ENCODE measurements around the gene GPC6. TPM values are rescaled to one million over a fixed set of nuclear protein-coding genes. Genes with fewer than 3 reads are reported as not detected.

GPC6 gene
- polyA plus RNA-seq, 1 donor = 26.7 TPM

GRCh38 chr13:93244141-93244917 is 17.7 kb downstream of the GPC6 start:
- DNase-seq = no peak

GRCh38 chr13:93244918-93245280 is 18.3 kb downstream of the GPC6 start:
- 100% methylated on average over 1 of the region's 1 CpG for WGBS (ENCODE audit: insufficient coverage, low lambda C conversion rate)
- H3K4me1 ChIP-seq (ENCODE audit: control insufficient read depth, insufficient read depth, low read length) = no peaks in the 10 kb centered on the region
- H3K9me3 ChIP-seq (ENCODE audit: control insufficient read depth, low read depth, low read length) = no peaks in the 10 kb centered on the region
- no peak for DNase-seq
- H3K36me3 ChIP-seq (ENCODE audit: control insufficient read depth, insufficient read depth, low read length) = no peaks in the 10 kb centered on the region
- H3K27ac ChIP-seq (ENCODE audit: low read length) = no peak overlapping the region
- no peaks in the 10 kb centered on the region for H3K27me3 ChIP-seq (ENCODE audit: control insufficient read depth, insufficient read depth, low read length)
- no peak overlapping the region for H3K4me3 ChIP-seq (ENCODE audit: low read length)

More at GRCh38 chr13:93244141-93244917, 17.7 kb downstream of the GPC6 start:
- Histone ChIP-seq H3K36me3 (ENCODE audit: control insufficient read depth, insufficient read depth, low read length) (no peaks in the 10 kb centered on the region), H3K27me3 (ENCODE audit: control insufficient read depth, insufficient read depth, low read length) (no peaks in the 10 kb centered on the region), H3K4me1 (ENCODE audit: control insufficient read depth, insufficient read depth, low read length) (no peaks in the 10 kb centered on the region), H3K4me3 (ENCODE audit: low read length) (no peak overlapping the region), H3K27ac (ENCODE audit: low read length) (no peak overlapping the region), H3K9me3 (ENCODE audit: control insufficient read depth, low read depth, low read length) (peaks cover 3% of the 10 kb centered on the region)
- WGBS (ENCODE audit: insufficient coverage, low lambda C conversion rate) = 94% methylated on average over 2 of the region's 17 CpGs

GRCh38 chr13:93246069-93246468 is 19.5 kb downstream of the GPC6 start:
- H3K9me3 ChIP-seq (ENCODE audit: control insufficient read depth, low read depth, low read length) = no peaks in the 10 kb centered on the region
- H3K27me3 ChIP-seq (ENCODE audit: control insufficient read depth, insufficient read depth, low read length) = no peaks in the 10 kb centered on the region
- no peaks in the 10 kb centered on the region for H3K36me3 ChIP-seq (ENCODE audit: control insufficient read depth, insufficient read depth, low read length)
- no peak overlapping the region for H3K27ac ChIP-seq (ENCODE audit: low read length)
- no CpG with 5 or more reads among the region's 1 CpG for WGBS (ENCODE audit: insufficient coverage, low lambda C conversion rate)
- H3K4me1 ChIP-seq (ENCODE audit: control insufficient read depth, insufficient read depth, low read length) = no peaks in the 10 kb centered on the region
- no peak for DNase-seq
- H3K4me3 ChIP-seq (ENCODE audit: low read length) = no peak overlapping the region

- no peak overlapping the region for H3K27ac ChIP-seq (ENCODE audit: low read length)
- no peak overlapping the region for H3K4me3 ChIP-seq (ENCODE audit: low read length)
- H3K4me1 ChIP-seq (ENCODE audit: control insufficient read depth, insufficient read depth, low read length) = no peaks in the 10 kb centered on the region
- no peaks in the 10 kb centered on the region for H3K27me3 ChIP-seq (ENCODE audit: control insufficient read depth, insufficient read depth, low read length)
- no peaks in the 10 kb centered on the region for H3K36me3 ChIP-seq (ENCODE audit: control insufficient read depth, insufficient read depth, low read length)
- peak in 1 of 2 donors; percentile 11 for DNase-seq
- no peaks in the 10 kb centered on the region for H3K9me3 ChIP-seq (ENCODE audit: control insufficient read depth, low read depth, low read length)
- no CpG with 5 or more reads among the region's 8 CpGs for WGBS (ENCODE audit: insufficient coverage, low lambda C conversion rate)
Measured at GRCh38 chr13:93248627-93249047, 22.0 kb downstream of the GPC6 start.

GRCh38 chr13:93249364-93250306 is 23.0 kb downstream of the GPC6 start:
- no peak for DNase-seq
- no peaks in the 10 kb centered on the region for H3K27me3 ChIP-seq (ENCODE audit: control insufficient read depth, insufficient read depth, low read length)
- H3K27ac ChIP-seq (ENCODE audit: low read length) = no peak overlapping the region
- no peaks in the 10 kb centered on the region for H3K4me1 ChIP-seq (ENCODE audit: control insufficient read depth, insufficient read depth, low read length)
- no peaks in the 10 kb centered on the region for H3K36me3 ChIP-seq (ENCODE audit: control insufficient read depth, insufficient read depth, low read length)
- no peak overlapping the region for H3K4me3 ChIP-seq (ENCODE audit: low read length)
- H3K9me3 ChIP-seq (ENCODE audit: control insufficient read depth, low read depth, low read length) = no peaks in the 10 kb centered on the region
- WGBS (ENCODE audit: insufficient coverage, low lambda C conversion rate) = 100% methylated on average over 3 of the region's 7 CpGs

- H3K9me3 ChIP-seq (ENCODE audit: control insufficient read depth, low read depth, low read length) = no peaks in the 10 kb centered on the region
- H3K27me3 ChIP-seq (ENCODE audit: control insufficient read depth, insufficient read depth, low read length) = no peaks in the 10 kb centered on the region
- no peaks in the 10 kb centered on the region for H3K4me1 ChIP-seq (ENCODE audit: control insufficient read depth, insufficient read depth, low read length)
- H3K36me3 ChIP-seq (ENCODE audit: control insufficient read depth, insufficient read depth, low read length) = no peaks in the 10 kb centered on the region
- 83% methylated on average over 1 of the region's 4 CpGs for WGBS (ENCODE audit: insufficient coverage, low lambda C conversion rate)
- no peak for DNase-seq
- no peak overlapping the region for H3K4me3 ChIP-seq (ENCODE audit: low read length)
- H3K27ac ChIP-seq (ENCODE audit: low read length) = no peak overlapping the region
Measured at GRCh38 chr13:93254775-93255174, 28.2 kb downstream of the GPC6 start.

GRCh38 chr13:93256998-93257397 is 30.4 kb downstream of the GPC6 start:
- Histone ChIP-seq H3K4me1 (ENCODE audit: control insufficient read depth, insufficient read depth, low read length) (no peaks in the 10 kb centered on the region), H3K9me3 (ENCODE audit: control insufficient read depth, low read depth, low read length) (no peaks in the 10 kb centered on the region), H3K27me3 (ENCODE audit: control insufficient read depth, insufficient read depth, low read length) (no peaks in the 10 kb centered on the region), H3K36me3 (ENCODE audit: control insufficient read depth, insufficient read depth, low read length) (no peaks in the 10 kb centered on the region), H3K4me3 (ENCODE audit: low read length) (no peak overlapping the region), H3K27ac (ENCODE audit: low read length) (no peak overlapping the region)
- WGBS (ENCODE audit: insufficient coverage, low lambda C conversion rate) = 100% methylated on average over 1 of the region's 2 CpGs
- DNase-seq = no peak

- no peaks in the 10 kb centered on the region for H3K9me3 ChIP-seq (ENCODE audit: control insufficient read depth, low read depth, low read length)
- H3K27me3 ChIP-seq (ENCODE audit: control insufficient read depth, insufficient read depth, low read length) = no peaks in the 10 kb centered on the region
- H3K36me3 ChIP-seq (ENCODE audit: control insufficient read depth, insufficient read depth, low read length) = no peaks in the 10 kb centered on the region
- no peak for DNase-seq
- H3K27ac ChIP-seq (ENCODE audit: low read length) = no peak overlapping the region
- H3K4me1 ChIP-seq (ENCODE audit: control insufficient read depth, insufficient read depth, low read length) = no peaks in the 10 kb centered on the region
- H3K4me3 ChIP-seq (ENCODE audit: low read length) = no peak overlapping the region
Measured at GRCh38 chr13:93259527-93260080, 33.0 kb downstream of the GPC6 start.

GRCh38 chr13:93260591-93260990 is 34.0 kb downstream of the GPC6 start:
- Histone ChIP-seq H3K36me3 (ENCODE audit: control insufficient read depth, insufficient read depth, low read length) (no peaks in the 10 kb centered on the region), H3K4me3 (ENCODE audit: low read length) (no peak overlapping the region), H3K27me3 (ENCODE audit: control insufficient read depth, insufficient read depth, low read length) (no peaks in the 10 kb centered on the region), H3K27ac (ENCODE audit: low read length) (no peak overlapping the region), H3K4me1 (ENCODE audit: control insufficient read depth, insufficient read depth, low read length) (no peaks in the 10 kb centered on the region), H3K9me3 (ENCODE audit: control insufficient read depth, low read depth, low read length) (no peaks in the 10 kb centered on the region)
- DNase-seq = no peak
- WGBS (ENCODE audit: insufficient coverage, low lambda C conversion rate) = 100% methylated on average over 1 of the region's 1 CpG

- no CpG with 5 or more reads among the region's 2 CpGs for WGBS (ENCODE audit: insufficient coverage, low lambda C conversion rate)
- Histone ChIP-seq H3K36me3 (ENCODE audit: control insufficient read depth, insufficient read depth, low read length) (no peaks in the 10 kb centered on the region), H3K27me3 (ENCODE audit: control insufficient read depth, insufficient read depth, low read length) (no peaks in the 10 kb centered on the region), H3K9me3 (ENCODE audit: control insufficient read depth, low read depth, low read length) (no peaks in the 10 kb centered on the region), H3K27ac (ENCODE audit: low read length) (no peak overlapping the region), H3K4me1 (ENCODE audit: control insufficient read depth, insufficient read depth, low read length) (no peaks in the 10 kb centered on the region), H3K4me3 (ENCODE audit: low read length) (no peak overlapping the region)
- no peak for DNase-seq
Measured at GRCh38 chr13:93262729-93263345, 36.2 kb downstream of the GPC6 start.
